Measurements from ENCODE around the gene MB21D2.

DNA sequence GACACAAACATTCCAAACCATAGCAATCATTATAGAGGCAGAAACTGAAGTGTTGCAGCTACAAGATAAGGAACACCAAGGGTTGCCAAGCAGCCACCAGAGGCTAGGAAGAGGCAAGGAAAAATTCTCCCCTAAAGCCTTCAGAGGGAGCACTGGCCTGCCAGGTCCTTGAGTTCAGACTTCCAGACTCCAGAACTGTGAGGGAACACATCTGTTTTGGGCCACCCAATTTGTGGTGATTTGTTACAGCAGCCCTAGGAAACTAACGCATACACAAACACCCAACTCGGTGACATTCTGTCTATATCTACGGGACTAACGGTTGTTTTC is 54.6 kb downstream of the MB21D2 start:
- TF ChIP-seq, protein P1, sequence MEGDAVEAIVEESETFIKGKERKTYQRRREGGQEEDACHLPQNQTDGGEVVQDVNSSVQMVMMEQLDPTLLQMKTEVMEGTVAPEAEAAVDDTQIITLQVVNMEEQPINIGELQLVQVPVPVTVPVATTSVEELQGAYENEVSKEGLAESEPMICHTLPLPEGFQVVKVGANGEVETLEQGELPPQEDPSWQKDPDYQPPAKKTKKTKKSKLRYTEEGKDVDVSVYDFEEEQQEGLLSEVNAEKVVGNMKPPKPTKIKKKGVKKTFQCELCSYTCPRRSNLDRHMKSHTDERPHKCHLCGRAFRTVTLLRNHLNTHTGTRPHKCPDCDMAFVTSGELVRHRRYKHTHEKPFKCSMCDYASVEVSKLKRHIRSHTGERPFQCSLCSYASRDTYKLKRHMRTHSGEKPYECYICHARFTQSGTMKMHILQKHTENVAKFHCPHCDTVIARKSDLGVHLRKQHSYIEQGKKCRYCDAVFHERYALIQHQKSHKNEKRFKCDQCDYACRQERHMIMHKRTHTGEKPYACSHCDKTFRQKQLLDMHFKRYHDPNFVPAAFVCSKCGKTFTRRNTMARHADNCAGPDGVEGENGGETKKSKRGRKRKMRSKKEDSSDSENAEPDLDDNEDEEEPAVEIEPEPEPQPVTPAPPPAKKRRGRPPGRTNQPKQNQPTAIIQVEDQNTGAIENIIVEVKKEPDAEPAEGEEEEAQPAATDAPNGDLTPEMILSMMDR (IDR thresholded peaks at IDR 0.05) = no peak
- no peak for TF ChIP-seq POLR2A (IDR thresholded peaks at IDR 0.05)
